ENCODE data around the gene MRGPRG. TPM values are rescaled to one million over a fixed set of nuclear protein-coding genes. Genes with fewer than 3 reads are reported as not detected.

Gene MRGPRG
- total RNA-seq, 1 experiment from 2014 or later, result not detected

DNA sequence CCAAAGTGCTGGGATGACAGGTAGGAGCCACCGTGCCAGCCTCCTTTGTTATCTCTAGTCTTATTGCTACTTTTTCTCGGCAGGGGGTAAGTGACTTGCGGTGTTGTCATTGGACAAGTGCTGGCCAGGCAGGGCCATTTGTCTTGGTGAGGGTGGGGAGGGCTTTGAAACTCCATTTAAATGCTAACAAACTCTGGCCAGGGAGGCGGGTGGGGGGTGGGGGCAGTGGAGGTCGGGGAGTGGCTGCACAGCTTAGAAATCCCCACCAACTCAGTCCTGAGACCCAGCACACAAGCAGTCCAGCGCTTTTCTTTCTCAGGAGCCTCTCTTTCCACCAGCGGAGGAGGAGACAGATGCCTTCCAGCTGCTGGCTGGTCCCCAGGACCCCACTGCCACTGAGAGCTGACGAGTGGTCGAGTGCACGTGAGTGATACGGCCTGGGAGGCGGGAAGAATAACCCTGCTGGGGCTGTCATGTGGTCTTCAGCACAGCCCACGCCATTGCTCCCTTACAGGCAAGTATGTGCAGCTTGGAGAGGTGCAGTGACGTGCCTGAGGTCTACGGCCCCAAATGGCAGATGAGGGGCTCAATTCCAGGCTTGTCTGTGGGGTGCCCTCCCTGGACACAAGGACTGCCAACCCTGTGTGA, 29.3 kb downstream of the MRGPRG start:
- Histone ChIP-seq H4K20me1 (ENCODE audit: insufficient read depth) (no peaks in the 10 kb centered on the region), H3K4me2 (no peak overlapping the region), H3K9me2 (ENCODE audit: insufficient read depth) (no peaks in the 10 kb centered on the region), H2AFZ (no peak overlapping the region), H3F3A (ENCODE audit: insufficient read depth, low read depth) (no peaks in the 10 kb centered on the region), H3K27me3 (ENCODE audit: insufficient read depth, low read depth) (peaks cover 36% of the 10 kb centered on the region), H3K9me3 (ENCODE audit: insufficient read depth, low read depth) (no peaks in the 10 kb centered on the region), H3K27ac (no peak overlapping the region), H3K79me2 (ENCODE audit: low read depth) (no peaks in the 10 kb centered on the region), H3K36me3 (ENCODE audit: low read depth) (no peaks in the 10 kb centered on the region), H3K4me3 (no peak overlapping the region), H3K4me1 (replicated peaks; ENCODE audit: insufficient read depth) (no peaks in the 10 kb centered on the region)
- ChIA-PET POLR2A (ENCODE audit: unreplicated experiment) (no interaction called here), CTCF (no interaction called here)
- BruUV-seq (replicated peaks), result no TSS peak
- TF ChIP-seq, protein P1, sequence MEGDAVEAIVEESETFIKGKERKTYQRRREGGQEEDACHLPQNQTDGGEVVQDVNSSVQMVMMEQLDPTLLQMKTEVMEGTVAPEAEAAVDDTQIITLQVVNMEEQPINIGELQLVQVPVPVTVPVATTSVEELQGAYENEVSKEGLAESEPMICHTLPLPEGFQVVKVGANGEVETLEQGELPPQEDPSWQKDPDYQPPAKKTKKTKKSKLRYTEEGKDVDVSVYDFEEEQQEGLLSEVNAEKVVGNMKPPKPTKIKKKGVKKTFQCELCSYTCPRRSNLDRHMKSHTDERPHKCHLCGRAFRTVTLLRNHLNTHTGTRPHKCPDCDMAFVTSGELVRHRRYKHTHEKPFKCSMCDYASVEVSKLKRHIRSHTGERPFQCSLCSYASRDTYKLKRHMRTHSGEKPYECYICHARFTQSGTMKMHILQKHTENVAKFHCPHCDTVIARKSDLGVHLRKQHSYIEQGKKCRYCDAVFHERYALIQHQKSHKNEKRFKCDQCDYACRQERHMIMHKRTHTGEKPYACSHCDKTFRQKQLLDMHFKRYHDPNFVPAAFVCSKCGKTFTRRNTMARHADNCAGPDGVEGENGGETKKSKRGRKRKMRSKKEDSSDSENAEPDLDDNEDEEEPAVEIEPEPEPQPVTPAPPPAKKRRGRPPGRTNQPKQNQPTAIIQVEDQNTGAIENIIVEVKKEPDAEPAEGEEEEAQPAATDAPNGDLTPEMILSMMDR (conservative IDR thresholded peaks at IDR 0.05), result no peak
- TF ChIP-seq EZH2 (IDR thresholded peaks at IDR 0.05; ENCODE audit: low read depth), result no peak
- no peak for DNase-seq
- intact Hi-C loops (cut with micrococcal nuclease; ENCODE audit: unreplicated experiment), result no loop called here

DNA sequence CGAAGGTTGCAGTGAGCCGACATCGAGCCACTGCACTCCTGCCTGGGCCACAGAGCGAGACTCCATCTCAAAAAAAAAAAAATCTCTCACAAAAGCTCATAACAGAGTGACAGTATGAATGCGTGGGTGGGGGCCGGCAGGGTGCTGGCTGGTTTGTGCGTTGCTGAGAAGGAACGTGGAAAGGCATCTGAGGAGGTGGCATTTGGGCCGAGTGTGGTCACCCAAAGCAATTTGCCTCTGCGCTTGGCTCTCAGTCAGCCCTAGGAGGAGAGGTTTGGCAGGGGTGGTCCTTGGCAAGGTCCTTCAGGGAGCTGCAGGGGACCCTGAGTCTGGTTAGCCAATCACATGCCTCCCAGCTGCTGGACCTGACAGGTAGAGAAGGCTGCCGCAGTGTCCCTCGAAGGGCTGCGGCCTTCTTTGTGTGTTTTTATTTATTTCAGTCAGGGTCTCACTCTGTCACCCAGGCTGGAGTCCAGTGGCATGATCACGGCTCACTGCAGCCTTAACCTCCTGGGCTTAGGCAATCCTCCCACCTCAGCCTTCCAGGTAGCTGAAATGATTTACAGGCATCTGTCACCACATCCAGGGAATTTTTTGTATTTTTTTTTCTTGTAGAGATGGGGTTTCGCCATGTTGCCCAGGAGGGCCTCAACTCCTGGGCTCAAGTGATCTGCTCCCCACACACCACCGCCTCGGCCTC, 30.0 kb downstream of the MRGPRG start:
- Histone ChIP-seq H2AFZ (no peak overlapping the region), H3K4me3 (no peak overlapping the region), H3K4me2 (no peak overlapping the region), H3K79me2 (ENCODE audit: low read depth) (no peaks in the 10 kb centered on the region), H3K4me1 (replicated peaks; ENCODE audit: insufficient read depth) (no peaks in the 10 kb centered on the region), H3F3A (ENCODE audit: insufficient read depth, low read depth) (no peaks in the 10 kb centered on the region), H3K27me3 (ENCODE audit: insufficient read depth, low read depth) (peaks cover 36% of the 10 kb centered on the region), H3K36me3 (ENCODE audit: low read depth) (no peaks in the 10 kb centered on the region), H3K27ac (no peak overlapping the region), H3K9me3 (ENCODE audit: insufficient read depth, low read depth) (no peaks in the 10 kb centered on the region), H3K9me2 (ENCODE audit: insufficient read depth) (no peaks in the 10 kb centered on the region), H4K20me1 (ENCODE audit: insufficient read depth) (no peaks in the 10 kb centered on the region)
- POLR2A ChIA-PET (ENCODE audit: unreplicated experiment), result no interaction called here
- no peak for DNase-seq
- CTCF ChIA-PET, result no interaction called here
- no TSS peak for BruUV-seq (replicated peaks)
- TF ChIP-seq EZH2 (IDR thresholded peaks at IDR 0.05; ENCODE audit: low read depth), result no peak
- TF ChIP-seq, protein P1 (conservative IDR thresholded peaks at IDR 0.05), result no peak
- intact Hi-C loops (cut with micrococcal nuclease; ENCODE audit: unreplicated experiment), result no loop called here

DNA sequence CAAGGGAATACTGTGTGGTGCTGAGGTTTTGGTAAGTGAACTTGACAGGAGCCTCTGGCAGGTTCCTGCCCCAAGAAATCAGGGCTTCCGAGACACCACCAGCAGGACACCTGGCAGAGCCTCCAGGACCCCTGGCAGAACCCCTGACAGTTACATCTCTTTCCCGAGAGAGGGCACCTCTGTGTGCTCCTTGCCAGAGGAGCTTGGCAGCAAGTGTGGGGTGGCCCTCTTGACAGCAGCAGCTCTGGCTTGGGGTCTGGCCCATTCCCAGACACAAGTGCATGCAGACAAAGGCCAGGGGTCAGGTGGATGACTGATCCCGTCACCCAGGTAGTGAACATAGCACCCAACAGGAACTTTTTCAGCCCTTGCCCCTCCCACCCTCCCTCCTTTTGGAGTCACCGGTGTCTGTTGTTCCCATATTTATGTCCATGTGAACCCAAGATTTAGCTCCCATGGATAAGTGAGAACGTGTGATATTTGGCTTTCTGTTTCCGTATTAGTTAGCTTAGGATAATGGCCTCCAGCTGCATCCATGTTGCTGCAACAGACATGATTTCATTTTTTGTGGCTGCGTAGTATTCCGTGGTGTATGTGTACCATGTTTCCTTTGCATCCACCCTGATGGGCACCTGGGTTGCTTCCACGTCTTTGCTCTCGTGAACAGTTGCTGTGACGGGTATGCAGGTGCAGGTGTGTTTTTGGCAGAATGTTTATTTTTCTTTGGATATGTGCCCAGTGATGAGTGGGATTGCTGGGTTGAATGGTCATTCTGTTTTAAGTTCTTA, 32.3 kb downstream of the MRGPRG start:
- H3K4me3 ChIP-seq, result no peak overlapping the region
- POLR2A ChIA-PET (ENCODE audit: unreplicated experiment), result no interaction called here
- no peaks in the 10 kb centered on the region for H3K4me1 ChIP-seq (replicated peaks; ENCODE audit: insufficient read depth)

More for the DNA sequence above, 32.3 kb downstream of the MRGPRG start:
- no peaks in the 10 kb centered on the region for H4K20me1 ChIP-seq (ENCODE audit: insufficient read depth)
- no peaks in the 10 kb centered on the region for H3K9me3 ChIP-seq (ENCODE audit: insufficient read depth, low read depth)
- no peaks in the 10 kb centered on the region for H3K9me2 ChIP-seq (ENCODE audit: insufficient read depth)
- no peak overlapping the region for H3K27ac ChIP-seq
- H3K79me2 ChIP-seq (ENCODE audit: low read depth), result no peaks in the 10 kb centered on the region
- intact Hi-C loops (cut with micrococcal nuclease; ENCODE audit: unreplicated experiment), result no loop called here
- H3K4me2 ChIP-seq, result no peak overlapping the region
- DNase-seq, result no peak
- H3K36me3 ChIP-seq (ENCODE audit: low read depth), result no peaks in the 10 kb centered on the region
- H2AFZ ChIP-seq, result no peak overlapping the region
- TF ChIP-seq, protein P1 (conservative IDR thresholded peaks at IDR 0.05), result no peak
- no peak for TF ChIP-seq EZH2 (IDR thresholded peaks at IDR 0.05; ENCODE audit: low read depth)
- H3F3A ChIP-seq (ENCODE audit: insufficient read depth, low read depth), result no peaks in the 10 kb centered on the region
- H3K27me3 ChIP-seq (ENCODE audit: insufficient read depth, low read depth), result peaks cover 28% of the 10 kb centered on the region; the same call in 1 of the 2 replicates
- BruUV-seq (replicated peaks), result no TSS peak
- CTCF ChIA-PET, result interaction anchor here (0.7 kb wide), 1 partner anchor 637 kb away, joined by 6 read pairs; no protein-coding TSS in a partner anchor

All from PC-9 (cell line).